ENCODE results near the gene MAGI1.

MAGI1 gene

GRCh38 chr3:65953881-65954733, 84.6 kb downstream of the MAGI1 start:
- DNase-seq (ENCODE audit: low read depth in 1 of 2, low spot score in 1 of 2) = no peak
- H3K4me3 ChIP-seq (replicated peaks; ENCODE audit: insufficient read depth, low read length) = no peak overlapping the region
- H3K27ac ChIP-seq (replicated peaks) = no peak overlapping the region
- H3K27me3 ChIP-seq (ENCODE audit: insufficient read depth, poor library complexity, severe bottlenecking) = no peaks in the 10 kb centered on the region
- TF ChIP-seq REST (IDR thresholded peaks at IDR 0.05; ENCODE audit: insufficient replicate concordance, low read depth) = no peak
- no peak for TF ChIP-seq CTCF (IDR thresholded peaks at IDR 0.05; ENCODE audit: insufficient read depth, low read length)
- TF ChIP-seq SPI1 (IDR thresholded peaks at IDR 0.05; ENCODE audit: borderline replicate concordance, low read depth) = no peak

- DNase-seq (ENCODE audit: low read depth in 1 of 2, low spot score in 1 of 2) = no peak
- no peak for TF ChIP-seq SPI1 (IDR thresholded peaks at IDR 0.05; ENCODE audit: borderline replicate concordance, low read depth)
- TF ChIP-seq CTCF (IDR thresholded peaks at IDR 0.05; ENCODE audit: insufficient read depth, low read length) = no peak
- no peak for TF ChIP-seq GABPA (IDR thresholded peaks at IDR 0.05; ENCODE audit: low read depth)
- H3K27ac ChIP-seq (replicated peaks) = no peak overlapping the region
- no peaks in the 10 kb centered on the region for H3K27me3 ChIP-seq (ENCODE audit: insufficient read depth, poor library complexity, severe bottlenecking)
- H3K4me3 ChIP-seq (replicated peaks; ENCODE audit: insufficient read depth, low read length) = no peak overlapping the region
These were observed 85.4 kb downstream of the MAGI1 start for GRCh38 chr3:65953301-65953812.

- no peaks in the 10 kb centered on the region for H3K27me3 ChIP-seq (ENCODE audit: insufficient read depth, poor library complexity, severe bottlenecking)
- H3K27ac ChIP-seq (replicated peaks) = no peak overlapping the region
These were observed 85.9 kb downstream of the MAGI1 start for GRCh38 chr3:65952842-65953241.

More at GRCh38 chr3:65952842-65953241, 85.9 kb downstream of the MAGI1 start:
- no peak overlapping the region for H3K4me3 ChIP-seq (replicated peaks; ENCODE audit: insufficient read depth, low read length)
- DNase-seq (ENCODE audit: low read depth in 1 of 2, low spot score in 1 of 2) = no peak
- TF ChIP-seq SPI1 (IDR thresholded peaks at IDR 0.05; ENCODE audit: borderline replicate concordance, low read depth) = no peak
- TF ChIP-seq POLR2AphosphoS5 (IDR thresholded peaks at IDR 0.05; ENCODE audit: low read depth) = no peak
- no peak for TF ChIP-seq REST (IDR thresholded peaks at IDR 0.05; ENCODE audit: insufficient replicate concordance, low read depth)
- TF ChIP-seq CTCF (IDR thresholded peaks at IDR 0.05; ENCODE audit: insufficient read depth, low read length) = no peak
- no peak for TF ChIP-seq GABPA (IDR thresholded peaks at IDR 0.05; ENCODE audit: low read depth)

All from HL-60 (cell line).